GM18861 (cell line): ENCODE measurements around the gene KIRREL1.
A peak's percentile ranks its signal among the peaks of the same experiment; 100 is the strongest.

Experiments used
- ATAC-seq: cut with Tn5 transposase; IDR thresholded peaks from one replicate; pipeline ENCODE4 v1.9.1; 2021; ENCODE audit not compliant: unreplicated experiment

The KIRREL1 gene

GRCh38 chr1:158102881-158103674 lies 109.6 kb downstream of the KIRREL1 start:
- no peak for ATAC-seq

- no peak for ATAC-seq
These were observed 110.5 kb downstream of the KIRREL1 start for GRCh38 chr1:158103861-158104522.

GRCh38 chr1:158104891-158105290 lies 111.4 kb downstream of the KIRREL1 start:
- ATAC-seq, result no peak

GRCh38 chr1:158105352-158106095 lies 112.1 kb downstream of the KIRREL1 start:
- ATAC-seq, result no peak

GRCh38 chr1:158107916-158108315 lies 114.5 kb downstream of the KIRREL1 start:
- ATAC-seq, result no peak

- no peak for ATAC-seq
These were observed 119.7 kb downstream of the KIRREL1 start for GRCh38 chr1:158112994-158113758.

GRCh38 chr1:158113759-158114127 lies 120.3 kb downstream of the KIRREL1 start:
- ATAC-seq, result no peak

- ATAC-seq, result peak; percentile 66
These were observed 121.7 kb downstream of the KIRREL1 start for GRCh38 chr1:158115126-158115525.

- no peak for ATAC-seq
These were observed 123.1 kb downstream of the KIRREL1 start for GRCh38 chr1:158116311-158117167.

- no peak for ATAC-seq
These were observed 124.6 kb downstream of the KIRREL1 start for GRCh38 chr1:158117854-158118704.

- ATAC-seq, result no peak
These were observed 125.4 kb downstream of the KIRREL1 start for GRCh38 chr1:158118713-158119402.

- no peak for ATAC-seq
These were observed 126.7 kb downstream of the KIRREL1 start for GRCh38 chr1:158119976-158120653.

- no peak for ATAC-seq
These were observed 128.3 kb downstream of the KIRREL1 start for GRCh38 chr1:158121604-158122254.

GRCh38 chr1:158122833-158123388 lies 129.5 kb downstream of the KIRREL1 start:
- no peak for ATAC-seq

- no peak for ATAC-seq
These were observed 130.6 kb downstream of the KIRREL1 start for GRCh38 chr1:158124034-158124433.

GRCh38 chr1:158124999-158125398 lies 131.6 kb downstream of the KIRREL1 start:
- peak; percentile 81 for ATAC-seq

- no peak for ATAC-seq
These were observed 133.0 kb downstream of the KIRREL1 start for GRCh38 chr1:158126425-158126824.
